ENCODE measurements around the gene LFNG.
"Not testable (repeated sequence)": the region's sequence is repeated elsewhere in the genome, so short reads cannot be mapped to it uniquely, and the experiment has no call there.

The LFNG gene

GRCh38 chr7:2559283-2559950 is 39.8 kb downstream of the LFNG start:
- Mint-ChIP-seq H3K36me3 (no peaks in the 10 kb centered on the region), H3K27ac (no peak overlapping the region), H3K27me3 (no peaks in the 10 kb centered on the region), H3K9me3 (no peaks in the 10 kb centered on the region), H3K4me1 (peaks cover 13% of the 10 kb centered on the region), H3K4me3 (peak overlapping the region; percentile 76)
- DNase-seq (ENCODE audit: low spot score in 2 of 2) (no peak), ATAC-seq (ENCODE audit: low read depth) (peak; percentile 3)

- H3K4me1 Mint-ChIP-seq: peaks cover 15% of the 10 kb centered on the region
- not testable (repeated sequence) for H3K27ac Mint-ChIP-seq; ATAC-seq (ENCODE audit: low read depth); H3K27me3 Mint-ChIP-seq; H3K4me3 Mint-ChIP-seq; DNase-seq (ENCODE audit: low spot score in 2 of 2); H3K36me3 Mint-ChIP-seq; H3K9me3 Mint-ChIP-seq
Measured at GRCh38 chr7:2563955-2564354, 44.4 kb downstream of the LFNG start.

- H3K36me3 Mint-ChIP-seq: no peaks in the 10 kb centered on the region
- DNase-seq (ENCODE audit: low spot score in 2 of 2) (no peak), ATAC-seq (ENCODE audit: low read depth) (no peak)
- H3K27ac Mint-ChIP-seq: no peak overlapping the region
- no peaks in the 10 kb centered on the region for H3K9me3 Mint-ChIP-seq
- no peaks in the 10 kb centered on the region for H3K27me3 Mint-ChIP-seq
- no peak overlapping the region for H3K4me3 Mint-ChIP-seq
- H3K4me1 Mint-ChIP-seq: peaks cover 12% of the 10 kb centered on the region
Measured at GRCh38 chr7:2564970-2565540, 45.5 kb downstream of the LFNG start.

- Mint-ChIP-seq H3K27ac (no peak overlapping the region), H3K36me3 (no peaks in the 10 kb centered on the region), H3K4me1 (peaks cover 10% of the 10 kb centered on the region), H3K4me3 (peak overlapping the region; percentile 71), H3K27me3 (no peaks in the 10 kb centered on the region), H3K9me3 (no peaks in the 10 kb centered on the region)
- DNase-seq (ENCODE audit: low spot score in 2 of 2): no peak
- no peak for ATAC-seq (ENCODE audit: low read depth)
Measured at GRCh38 chr7:2566348-2566889, 46.8 kb downstream of the LFNG start.

- Mint-ChIP-seq H3K9me3 (no peaks in the 10 kb centered on the region), H3K4me3 (peak overlapping the region; percentile 71), H3K4me1 (peaks cover 8% of the 10 kb centered on the region), H3K36me3 (no peaks in the 10 kb centered on the region), H3K27ac (no peak overlapping the region), H3K27me3 (no peaks in the 10 kb centered on the region)
- DNase-seq (ENCODE audit: low spot score in 2 of 2) (peak in 1 of 2 donors; percentile 34), ATAC-seq (ENCODE audit: low read depth) (peak; percentile 89)
Measured at GRCh38 chr7:2566890-2567678, 47.5 kb downstream of the LFNG start.

GRCh38 chr7:2567679-2568278 is 48.2 kb downstream of the LFNG start:
- ATAC-seq (ENCODE audit: low read depth) (peak; percentile 60), DNase-seq (ENCODE audit: low spot score in 2 of 2) (peak in 1 of 2 donors; percentile 22)
- Mint-ChIP-seq H3K27me3 (no peaks in the 10 kb centered on the region), H3K9me3 (no peaks in the 10 kb centered on the region), H3K27ac (no peak overlapping the region), H3K4me1 (peaks cover 8% of the 10 kb centered on the region), H3K4me3 (peak overlapping the region; percentile 47), H3K36me3 (no peaks in the 10 kb centered on the region)

- ATAC-seq (ENCODE audit: low read depth) (no peak), DNase-seq (ENCODE audit: low spot score in 2 of 2) (no peak)
- Mint-ChIP-seq H3K9me3 (no peaks in the 10 kb centered on the region), H3K4me3 (no peak overlapping the region), H3K27me3 (no peaks in the 10 kb centered on the region), H3K4me1 (peaks cover 8% of the 10 kb centered on the region), H3K27ac (no peak overlapping the region), H3K36me3 (peaks cover 4% of the 10 kb centered on the region)
Measured at GRCh38 chr7:2568521-2569223, 49.1 kb downstream of the LFNG start.

GRCh38 chr7:2569421-2569820 is 49.8 kb downstream of the LFNG start:
- H3K4me3 Mint-ChIP-seq: no peak overlapping the region
- peaks cover 10% of the 10 kb centered on the region for H3K4me1 Mint-ChIP-seq
- ATAC-seq (ENCODE audit: low read depth) (no peak), DNase-seq (ENCODE audit: low spot score in 2 of 2) (no peak)
- H3K36me3 Mint-ChIP-seq: peaks cover 4% of the 10 kb centered on the region
- no peaks in the 10 kb centered on the region for H3K27me3 Mint-ChIP-seq
- H3K9me3 Mint-ChIP-seq: no peaks in the 10 kb centered on the region
- no peak overlapping the region for H3K27ac Mint-ChIP-seq

GRCh38 chr7:2570021-2570420 is 50.4 kb downstream of the LFNG start:
- Mint-ChIP-seq H3K36me3 (peaks cover 4% of the 10 kb centered on the region), H3K27me3 (no peaks in the 10 kb centered on the region), H3K4me1 (peaks cover 6% of the 10 kb centered on the region), H3K9me3 (no peaks in the 10 kb centered on the region), H3K4me3 (no peak overlapping the region), H3K27ac (no peak overlapping the region)
- ATAC-seq (ENCODE audit: low read depth): no peak
- DNase-seq (ENCODE audit: low spot score in 2 of 2): no peak

- ATAC-seq (ENCODE audit: low read depth): no peak
- DNase-seq (ENCODE audit: low spot score in 2 of 2): no peak
- Mint-ChIP-seq H3K9me3 (no peaks in the 10 kb centered on the region), H3K36me3 (peaks cover 4% of the 10 kb centered on the region), H3K4me1 (peaks cover 3% of the 10 kb centered on the region), H3K27ac (no peak overlapping the region), H3K27me3 (no peaks in the 10 kb centered on the region), H3K4me3 (no peak overlapping the region)
Measured at GRCh38 chr7:2571409-2571808, 51.8 kb downstream of the LFNG start.

GRCh38 chr7:2572101-2572842 is 52.7 kb downstream of the LFNG start:
- H3K27me3 Mint-ChIP-seq: no peaks in the 10 kb centered on the region
- H3K36me3 Mint-ChIP-seq: peaks cover 4% of the 10 kb centered on the region
- H3K4me3 Mint-ChIP-seq: no peak overlapping the region
- ATAC-seq (ENCODE audit: low read depth): no peak
- peaks cover 3% of the 10 kb centered on the region for H3K4me1 Mint-ChIP-seq
- DNase-seq (ENCODE audit: low spot score in 2 of 2): no peak
- H3K27ac Mint-ChIP-seq: no peak overlapping the region
- H3K9me3 Mint-ChIP-seq: no peaks in the 10 kb centered on the region

- Mint-ChIP-seq H3K4me3 (no peak overlapping the region), H3K9me3 (no peaks in the 10 kb centered on the region), H3K27me3 (no peaks in the 10 kb centered on the region), H3K36me3 (peaks cover 4% of the 10 kb centered on the region), H3K4me1 (peaks cover 3% of the 10 kb centered on the region), H3K27ac (no peak overlapping the region)
- ATAC-seq (ENCODE audit: low read depth) (peak; percentile 49), DNase-seq (ENCODE audit: low spot score in 2 of 2) (no peak)
Measured at GRCh38 chr7:2573761-2574160, 54.2 kb downstream of the LFNG start.
